OCI-LY1 (cell line): ENCODE results near the gene NF2.

Source experiments
- H2AFZ ChIP-seq: fragments of 200-600 bp; sonication (generic), shearing (Covaris generic); 2 replicates; pipeline ENCODE4 v1.6.0; 2014; ENCODE audit warnings: antibody characterized with exemption, mild to moderate bottlenecking, low read length
- H3F3A ChIP-seq: fragments of 200-600 bp; sonication (generic), shearing (Covaris generic); 2 replicates; pipeline ENCODE4 v1.6.0; 2014; ENCODE audit warnings: mild to moderate bottlenecking, antibody characterized with exemption, low read length, moderate library complexity; ENCODE audit not compliant: insufficient read depth
- H3K27ac ChIP-seq: fragments of 200-600 bp; sonication (generic); 2 replicates; pipeline ENCODE4 v1.5.1; 2014; ENCODE audit warnings: low read length, mixed run types, mild to moderate bottlenecking, low read depth; ENCODE audit not compliant: poor library complexity, severe bottlenecking
- H3K27me3 ChIP-seq: fragments of 200-600 bp; sonication (generic); 2 replicates; pipeline ENCODE4 v1.6.0; 2014; ENCODE audit warnings: antibody characterized with exemption, mild to moderate bottlenecking, low read length, moderate library complexity; ENCODE audit not compliant: insufficient read depth
- H3K36me3 ChIP-seq: fragments of 200-600 bp; sonication (generic); 2 replicates; pipeline ENCODE4 v1.6.1; 2014; ENCODE audit warnings: mild to moderate bottlenecking, antibody characterized with exemption, low read length, moderate library complexity, mixed read lengths; ENCODE audit not compliant: insufficient read depth
- H3K4me1 ChIP-seq: fragments of 200-600 bp; sonication (generic); 2 replicates; pipeline ENCODE4 v1.5.1; 2014; ENCODE audit warnings: mild to moderate bottlenecking, low read length, moderate library complexity; ENCODE audit not compliant: insufficient read depth, severe bottlenecking
- H3K4me2 ChIP-seq: fragments of 200-600 bp; sonication (generic), shearing (Covaris generic); 2 replicates; pipeline ENCODE4 v1.6.1; 2014; ENCODE audit warnings: low read length
- H3K4me3 ChIP-seq: fragments of 200-600 bp; sonication (generic); 2 replicates; pipeline ENCODE4 v1.5.1; 2014; ENCODE audit warnings: low read length, low read depth, mild to moderate bottlenecking, mixed read lengths; ENCODE audit not compliant: poor library complexity, severe bottlenecking
- H3K79me2 ChIP-seq: fragments of 200-600 bp; shearing (Covaris generic); 2 replicates; pipeline ENCODE4 v1.6.1; 2016; ENCODE audit warnings: mixed run types, low read length, mixed read lengths; ENCODE audit not compliant: insufficient read depth
- H3K9ac ChIP-seq: fragments of 200-600 bp; sonication (generic), shearing (Covaris generic); 2 replicates; pipeline ENCODE4 v1.6.1; 2014; ENCODE audit warnings: mild to moderate bottlenecking, low read length, mixed read lengths
- H3K9me2 ChIP-seq: fragments of 200-600 bp; sonication (generic), shearing (Covaris generic); 2 replicates; pipeline ENCODE4 v1.6.1; 2014; ENCODE audit warnings: low read depth, mild to moderate bottlenecking, low read length, mixed read lengths
- H3K9me3 ChIP-seq: fragments of 200-600 bp; shearing (Covaris generic); 2 replicates; pipeline ENCODE4 v1.6.1; 2014; ENCODE audit warnings: low read length, mixed read lengths
- H4K20me1 ChIP-seq: fragments of 200-600 bp; sonication (generic), shearing (Covaris generic); 2 replicates; pipeline ENCODE4 v1.6.0; 2016; ENCODE audit warnings: mild to moderate bottlenecking, low read length; ENCODE audit not compliant: insufficient read depth
- EZH2 ChIP-seq: fragments of 200-600 bp; sonication (generic), shearing (Covaris generic); IDR thresholded peaks from 2 replicates; pipeline ENCODE4 v1.8.0; 2017; ENCODE audit warnings: borderline replicate concordance, mixed run types, mild to moderate bottlenecking, antibody characterized with exemption, low read length, moderate library complexity, mixed read lengths
- TF ChIP-seq, protein P1 (sequence below): fragments of 200-600 bp; sonication (generic), shearing (Covaris generic); IDR thresholded peaks from 2 replicates; pipeline ENCODE4 v1.5.1; 2017; ENCODE audit warnings: mild to moderate bottlenecking, antibody characterized with exemption, low read length, moderate library complexity, mixed read lengths

Gene NF2

GRCh38 chr22:29634847-29635246 lies 31.4 kb downstream of the NF2 start:
- H3K9me2 ChIP-seq = no peaks in the 10 kb centered on the region
- H3K9ac ChIP-seq = no peak overlapping the region
- no peak overlapping the region for H2AFZ ChIP-seq
- H3K4me3 ChIP-seq = no peak overlapping the region
- H3K36me3 ChIP-seq = peaks cover 26% of the 10 kb centered on the region; the same call in 1 of the 2 replicates
- TF ChIP-seq, protein P1, sequence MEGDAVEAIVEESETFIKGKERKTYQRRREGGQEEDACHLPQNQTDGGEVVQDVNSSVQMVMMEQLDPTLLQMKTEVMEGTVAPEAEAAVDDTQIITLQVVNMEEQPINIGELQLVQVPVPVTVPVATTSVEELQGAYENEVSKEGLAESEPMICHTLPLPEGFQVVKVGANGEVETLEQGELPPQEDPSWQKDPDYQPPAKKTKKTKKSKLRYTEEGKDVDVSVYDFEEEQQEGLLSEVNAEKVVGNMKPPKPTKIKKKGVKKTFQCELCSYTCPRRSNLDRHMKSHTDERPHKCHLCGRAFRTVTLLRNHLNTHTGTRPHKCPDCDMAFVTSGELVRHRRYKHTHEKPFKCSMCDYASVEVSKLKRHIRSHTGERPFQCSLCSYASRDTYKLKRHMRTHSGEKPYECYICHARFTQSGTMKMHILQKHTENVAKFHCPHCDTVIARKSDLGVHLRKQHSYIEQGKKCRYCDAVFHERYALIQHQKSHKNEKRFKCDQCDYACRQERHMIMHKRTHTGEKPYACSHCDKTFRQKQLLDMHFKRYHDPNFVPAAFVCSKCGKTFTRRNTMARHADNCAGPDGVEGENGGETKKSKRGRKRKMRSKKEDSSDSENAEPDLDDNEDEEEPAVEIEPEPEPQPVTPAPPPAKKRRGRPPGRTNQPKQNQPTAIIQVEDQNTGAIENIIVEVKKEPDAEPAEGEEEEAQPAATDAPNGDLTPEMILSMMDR = no peak
- no peaks in the 10 kb centered on the region for H3K27me3 ChIP-seq
- H3F3A ChIP-seq = no peaks in the 10 kb centered on the region; the same call in 1 of the 2 replicates
- H3K9me3 ChIP-seq = no peaks in the 10 kb centered on the region
- 0 out of 2 replicates have a peak, but pooled peaks cover 4% of the 10 kb centered on the region for H4K20me1 ChIP-seq
- peaks cover 14% of the 10 kb centered on the region; the same call in 1 of the 2 replicates for H3K79me2 ChIP-seq
- no peak overlapping the region for H3K27ac ChIP-seq
- H3K4me1 ChIP-seq = peaks cover 7% of the 10 kb centered on the region
- H3K4me2 ChIP-seq = no peak overlapping the region

- Histone ChIP-seq H3F3A (no peaks in the 10 kb centered on the region; the same call in 1 of the 2 replicates), H3K9me3 (no peaks in the 10 kb centered on the region), H3K4me3 (no peak overlapping the region), H4K20me1 (0 out of 2 replicates have a peak, but pooled peaks cover 4% of the 10 kb centered on the region), H3K4me1 (peaks cover 7% of the 10 kb centered on the region), H3K79me2 (peaks cover 12% of the 10 kb centered on the region; the same call in 1 of the 2 replicates), H3K27ac (no peak overlapping the region), H3K4me2 (no peak overlapping the region), H3K27me3 (no peaks in the 10 kb centered on the region), H3K36me3 (peaks cover 29% of the 10 kb centered on the region; the same call in 1 of the 2 replicates), H3K9me2 (no peaks in the 10 kb centered on the region), H3K9ac (no peak overlapping the region), H2AFZ (no peak overlapping the region)
- TF ChIP-seq, protein P1 = peak; percentile 81
- no peak for TF ChIP-seq EZH2
Measured at GRCh38 chr22:29635734-29636357, 32.4 kb downstream of the NF2 start.

DNA sequence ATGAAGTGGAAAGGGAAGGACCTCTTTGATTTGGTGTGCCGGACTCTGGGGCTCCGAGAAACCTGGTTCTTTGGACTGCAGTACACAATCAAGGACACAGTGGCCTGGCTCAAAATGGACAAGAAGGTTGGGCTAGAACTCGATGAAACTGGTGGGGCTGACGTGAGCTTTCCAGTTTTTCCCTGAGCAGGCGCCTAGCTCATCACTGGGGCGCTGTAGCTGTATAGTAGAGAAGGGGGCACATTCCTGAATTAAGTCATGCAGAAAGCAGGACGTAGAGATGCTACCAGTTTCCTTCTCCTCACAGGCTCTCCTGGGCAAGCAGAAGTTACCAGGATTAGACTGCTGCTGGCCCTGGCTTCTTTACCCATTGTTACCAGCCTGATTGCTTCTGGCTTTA lies 33.3 kb downstream of the NF2 start:
- no peak overlapping the region for H2AFZ ChIP-seq
- no peaks in the 10 kb centered on the region for H3K27me3 ChIP-seq
- peaks cover 12% of the 10 kb centered on the region; the same call in 1 of the 2 replicates for H3K79me2 ChIP-seq
- H3K9ac ChIP-seq = no peak overlapping the region
- H3K9me3 ChIP-seq = no peaks in the 10 kb centered on the region
- H3K9me2 ChIP-seq = no peaks in the 10 kb centered on the region
- peaks cover 7% of the 10 kb centered on the region for H3K4me1 ChIP-seq
- peaks cover 35% of the 10 kb centered on the region; the same call in 1 of the 2 replicates for H3K36me3 ChIP-seq
- TF ChIP-seq EZH2 = no peak
- TF ChIP-seq, protein P1 = no peak
- H3F3A ChIP-seq = no peaks in the 10 kb centered on the region; the same call in 1 of the 2 replicates
- H3K4me3 ChIP-seq = no peak overlapping the region
- H3K27ac ChIP-seq = no peak overlapping the region
- H4K20me1 ChIP-seq = 0 out of 2 replicates have a peak, but pooled peaks cover 4% of the 10 kb centered on the region
- no peak overlapping the region for H3K4me2 ChIP-seq
